GM21723 (cell line): ENCODE measurements around the gene KCNH8.

Experiments used
- ATAC-seq: cut with Tn5 transposase; IDR thresholded peaks from one replicate; pipeline ENCODE4 v1.9.1; 2021; ENCODE audit warnings: mild to moderate bottlenecking, moderate library complexity; ENCODE audit not compliant: unreplicated experiment

Gene KCNH8

GRCh38 chr3:19348941-19349564 is 200.7 kb downstream of the KCNH8 start:
- peak; percentile 81 for ATAC-seq

- no peak for ATAC-seq
These were observed 209.6 kb downstream of the KCNH8 start for GRCh38 chr3:19357947-19358346.

- ATAC-seq = peak; percentile 12
These were observed 214.8 kb downstream of the KCNH8 start for GRCh38 chr3:19363071-19363470.

GRCh38 chr3:19364148-19364547 is 215.8 kb downstream of the KCNH8 start:
- no peak for ATAC-seq

- no peak for ATAC-seq
These were observed 217.2 kb downstream of the KCNH8 start for GRCh38 chr3:19365471-19365870.

- no peak for ATAC-seq
These were observed 236.6 kb downstream of the KCNH8 start for GRCh38 chr3:19384868-19385267.

GRCh38 chr3:19392150-19392549 is 243.8 kb downstream of the KCNH8 start:
- no peak for ATAC-seq

GRCh38 chr3:19394946-19395345 is 246.6 kb downstream of the KCNH8 start:
- ATAC-seq = no peak

GRCh38 chr3:19396726-19397125 is 248.4 kb downstream of the KCNH8 start:
- no peak for ATAC-seq

- no peak for ATAC-seq
These were observed 251.0 kb downstream of the KCNH8 start for GRCh38 chr3:19399356-19399755.

- ATAC-seq = no peak
These were observed 251.5 kb downstream of the KCNH8 start for GRCh38 chr3:19399836-19400235.

- ATAC-seq = no peak
These were observed 271.8 kb downstream of the KCNH8 start for GRCh38 chr3:19420159-19420558.

- no peak for ATAC-seq
These were observed 277.5 kb downstream of the KCNH8 start for GRCh38 chr3:19425825-19426224.

- ATAC-seq = no peak
These were observed 279.3 kb downstream of the KCNH8 start for GRCh38 chr3:19427422-19428149.

- no peak for ATAC-seq
These were observed 280.4 kb downstream of the KCNH8 start for GRCh38 chr3:19428729-19429128.

GRCh38 chr3:19432669-19433068 is 284.4 kb downstream of the KCNH8 start:
- no peak for ATAC-seq

GRCh38 chr3:19436746-19437145 is 288.4 kb downstream of the KCNH8 start:
- no peak for ATAC-seq

- ATAC-seq = no peak
These were observed 291.6 kb downstream of the KCNH8 start for GRCh38 chr3:19439944-19440343.

GRCh38 chr3:19446138-19446537 is 297.8 kb downstream of the KCNH8 start:
- no peak for ATAC-seq

- ATAC-seq = no peak
These were observed 298.4 kb downstream of the KCNH8 start for GRCh38 chr3:19446687-19447086.

- no peak for ATAC-seq
These were observed 307.2 kb downstream of the KCNH8 start for GRCh38 chr3:19455546-19455945.

GRCh38 chr3:19456738-19457137 is 308.4 kb downstream of the KCNH8 start:
- no peak for ATAC-seq

GRCh38 chr3:19457449-19457848 is 309.1 kb downstream of the KCNH8 start:
- ATAC-seq = no peak
